Measurements from ENCODE around the gene KLHDC7B. TPM values are rescaled to one million over a fixed set of nuclear protein-coding genes. Genes with fewer than 3 reads are reported as not detected.

Gene KLHDC7B
- total RNA-seq, 1 donor from 2014 or later, result 0.20 TPM

DNA sequence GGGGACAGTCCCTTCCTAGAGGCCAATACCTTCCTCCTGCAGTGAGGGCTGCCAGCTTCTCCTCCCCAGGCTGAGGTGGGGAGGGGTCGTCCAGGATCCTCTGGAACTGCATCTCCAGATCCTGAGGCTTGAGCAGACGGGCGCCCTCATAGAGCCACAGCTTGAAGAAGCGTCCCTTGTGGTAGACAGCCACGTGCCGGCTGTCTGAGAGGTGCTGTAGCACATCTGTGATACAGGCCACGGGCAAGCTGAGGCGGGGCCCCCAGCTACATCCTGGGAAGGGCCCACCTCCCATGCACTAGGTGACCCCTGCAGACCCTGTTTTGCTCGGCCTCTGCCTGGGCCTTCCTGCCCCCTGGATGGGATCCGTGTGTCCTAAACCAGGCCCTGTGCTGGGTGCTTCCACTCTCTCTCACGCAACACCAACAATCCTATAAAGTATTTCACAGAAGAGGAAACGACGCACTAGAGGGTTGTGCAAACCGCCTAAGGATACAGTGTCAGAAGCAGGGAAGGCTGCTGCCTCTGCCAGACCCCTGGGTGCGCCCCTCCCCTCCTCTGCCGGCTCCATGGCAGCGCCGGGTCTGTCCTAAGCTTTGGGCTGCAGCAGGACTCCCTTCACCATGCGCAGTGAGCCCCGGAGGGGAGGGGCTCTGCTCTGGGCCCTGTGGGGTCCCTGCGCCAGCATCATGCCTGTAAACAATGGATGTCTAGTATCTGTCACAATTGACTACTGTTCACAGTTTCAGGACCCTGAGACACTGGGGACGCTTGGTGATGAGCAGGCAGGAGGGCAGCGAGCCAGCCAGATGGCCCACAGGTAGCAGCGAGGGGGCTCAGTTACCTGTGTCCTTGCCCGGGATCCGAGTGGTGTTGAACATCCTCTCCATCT lies 28.0 kb downstream of the KLHDC7B start:
- no peak for ATAC-seq

GRCh38 chr22:50574383-50574755 lies 28.7 kb downstream of the KLHDC7B start:
- ATAC-seq, result no peak

GRCh38 chr22:50575426-50575941 lies 29.8 kb downstream of the KLHDC7B start:
- no peak for ATAC-seq

GRCh38 chr22:50576070-50576469 lies 30.4 kb downstream of the KLHDC7B start:
- no peak for ATAC-seq

- no peak for ATAC-seq
Observed at GRCh38 chr22:50576806-50577696, 31.4 kb downstream of the KLHDC7B start.

GRCh38 chr22:50577697-50577986 lies 31.9 kb downstream of the KLHDC7B start:
- no peak for ATAC-seq

- no peak for ATAC-seq
Observed at GRCh38 chr22:50577987-50578775, 32.5 kb downstream of the KLHDC7B start, which contains the start of gene CPT1B. Gene CPT1B (minus strand): TSS chr22:50578427. CDS start chr22:50577915, 512 bp downstream.

DNA sequence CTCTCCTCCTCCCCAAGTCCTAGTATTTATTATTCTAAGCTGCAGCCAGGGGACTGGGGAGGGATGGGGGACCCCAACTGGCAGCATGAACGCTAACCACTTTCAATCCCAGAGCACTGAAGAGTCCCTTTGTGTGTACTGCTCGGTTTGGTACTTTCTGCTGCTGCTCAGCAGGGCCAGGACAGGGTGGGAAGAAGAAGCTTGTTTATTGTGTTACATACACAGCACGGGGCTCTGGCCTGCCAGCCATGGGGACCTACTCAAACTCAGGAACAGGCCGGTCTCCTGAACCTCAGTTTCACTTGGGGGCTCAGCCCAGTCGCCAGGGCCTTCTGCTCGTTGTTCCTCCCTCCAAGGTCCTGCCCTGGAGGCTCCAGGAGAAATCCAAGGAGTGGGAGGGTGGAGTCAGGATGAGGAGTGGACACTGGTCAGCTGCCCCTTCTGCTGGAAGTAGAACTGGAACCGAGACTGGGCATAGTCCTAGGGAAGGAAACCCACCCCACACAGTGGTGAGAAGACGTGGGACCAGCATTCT lies 33.1 kb downstream of the KLHDC7B start:
- ATAC-seq, result no peak

DNA sequence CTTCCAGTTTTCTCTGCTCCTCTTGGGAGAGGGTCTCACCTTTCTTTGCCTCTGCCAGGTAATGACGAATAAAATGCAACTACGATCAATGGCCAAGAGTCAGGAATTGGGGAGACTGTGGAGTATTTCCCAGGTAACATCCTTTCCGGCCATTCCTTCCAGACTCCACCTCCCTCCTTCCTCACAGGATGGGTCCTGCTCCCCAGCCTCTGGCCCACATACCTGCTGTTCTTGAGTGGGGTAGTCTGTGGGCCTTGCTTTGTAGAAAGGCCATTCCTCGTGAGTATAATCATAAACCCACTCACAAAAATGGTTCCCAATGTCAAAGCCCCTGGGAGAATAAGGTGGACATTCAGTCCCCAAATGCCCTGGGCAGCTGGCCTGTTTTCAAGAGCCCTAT lies 34.1 kb downstream of the KLHDC7B start:
- no peak for ATAC-seq

DNA sequence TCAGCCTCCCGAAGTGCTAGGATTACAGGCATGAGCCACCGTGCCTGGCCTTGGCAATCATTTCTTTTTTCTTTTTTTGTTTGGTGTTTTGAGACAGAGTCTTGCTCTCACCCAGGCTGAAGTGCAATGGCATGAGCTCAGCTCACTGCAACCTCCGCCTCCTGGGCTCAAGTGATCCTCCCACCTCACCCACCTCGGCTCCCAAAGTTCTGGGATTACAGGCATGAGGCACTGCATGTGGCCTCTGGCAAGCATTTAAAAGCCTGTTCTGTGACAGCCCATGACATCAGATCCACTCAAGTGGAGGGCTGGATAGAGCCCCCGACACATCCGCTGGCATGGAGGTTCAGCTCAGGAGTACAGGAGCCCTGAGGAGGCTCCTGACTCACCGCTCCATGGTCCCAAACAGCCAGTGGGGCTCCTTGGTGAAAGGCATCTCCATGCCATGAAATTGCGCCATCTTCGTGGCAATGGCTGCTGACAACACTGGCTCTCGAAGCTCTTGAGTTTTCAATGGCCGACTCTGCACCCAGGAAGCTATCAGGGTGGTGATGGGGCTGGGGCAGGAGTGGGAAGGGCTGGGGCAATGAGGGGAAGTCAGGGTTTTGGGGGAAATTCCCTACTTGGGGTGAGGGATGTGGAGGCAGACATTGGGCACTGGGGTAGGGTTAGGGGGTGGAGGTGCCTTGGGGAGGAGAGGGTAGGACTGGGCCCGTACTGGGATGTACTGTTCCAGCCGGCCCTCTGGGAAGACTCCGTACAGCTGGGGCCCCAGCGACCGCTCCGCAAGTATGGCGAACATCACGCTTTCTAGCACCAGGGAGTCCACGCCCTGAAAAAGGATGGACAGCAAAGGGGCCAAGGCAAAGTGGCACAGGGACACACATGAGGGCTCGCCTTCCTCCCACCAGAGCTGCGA lies 35.6 kb downstream of the KLHDC7B start:
- ATAC-seq, result no peak

- peak; percentile 0 for ATAC-seq
Observed at GRCh38 chr22:50581950-50582492, 36.3 kb downstream of the KLHDC7B start.

DNA sequence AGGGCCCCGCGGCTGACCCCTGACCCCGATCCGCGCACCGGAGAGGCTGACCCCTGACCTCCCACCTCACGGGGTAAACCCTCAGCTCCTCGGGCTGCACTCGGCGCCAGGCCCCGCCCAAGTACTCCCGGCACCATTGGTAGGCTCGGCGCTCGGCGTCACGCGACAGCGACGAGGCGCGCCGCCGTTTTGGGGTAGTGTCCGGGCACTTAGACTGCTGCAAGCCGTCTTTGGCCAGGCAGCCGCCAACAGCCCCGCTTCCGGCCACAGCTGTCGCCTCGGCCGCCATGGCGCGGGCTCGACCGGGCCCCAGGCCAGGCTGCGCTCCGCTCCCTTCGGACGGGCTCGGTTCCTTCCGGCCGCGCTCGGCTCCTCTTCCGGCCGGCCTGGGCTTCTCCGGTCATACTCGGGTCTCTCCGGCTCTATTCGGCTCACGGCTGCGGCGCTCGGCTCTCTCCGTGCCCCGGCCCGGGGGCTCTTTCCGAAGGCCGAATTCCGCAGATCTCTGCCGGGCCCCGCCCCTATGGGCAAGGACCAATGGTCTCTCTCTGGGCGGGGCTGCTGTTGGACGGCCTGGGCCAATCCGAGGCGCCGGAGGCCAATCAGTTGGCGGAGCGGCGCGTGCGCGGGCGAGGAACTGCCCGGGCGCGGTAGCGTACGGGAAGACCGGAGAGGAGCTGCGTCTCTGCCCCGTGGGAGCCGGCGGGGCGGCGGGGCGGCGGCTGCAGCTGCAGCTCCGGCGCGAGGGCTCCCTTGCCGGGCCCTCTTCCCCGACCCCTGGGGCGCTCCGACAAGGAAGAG lies 37.0 kb downstream of the KLHDC7B start, which contains the start of gene CHKB:
Gene CHKB, minus strand, starts transcription at position 357 of the 801 bp plus-strand sequence. Its CDS starts 68 bp downstream, at position 289.
- peak; percentile 98 for ATAC-seq

GRCh38 chr22:50583294-50583861 lies 37.7 kb downstream of the KLHDC7B start:
- peak; percentile 48 for ATAC-seq

- ATAC-seq, result no peak
Observed at GRCh38 chr22:50584106-50585096, 38.7 kb downstream of the KLHDC7B start.

- no peak for ATAC-seq
Observed at GRCh38 chr22:50585238-50585637, 39.5 kb downstream of the KLHDC7B start.

GRCh38 chr22:50585781-50586180 lies 40.1 kb downstream of the KLHDC7B start:
- ATAC-seq, result no peak

DNA sequence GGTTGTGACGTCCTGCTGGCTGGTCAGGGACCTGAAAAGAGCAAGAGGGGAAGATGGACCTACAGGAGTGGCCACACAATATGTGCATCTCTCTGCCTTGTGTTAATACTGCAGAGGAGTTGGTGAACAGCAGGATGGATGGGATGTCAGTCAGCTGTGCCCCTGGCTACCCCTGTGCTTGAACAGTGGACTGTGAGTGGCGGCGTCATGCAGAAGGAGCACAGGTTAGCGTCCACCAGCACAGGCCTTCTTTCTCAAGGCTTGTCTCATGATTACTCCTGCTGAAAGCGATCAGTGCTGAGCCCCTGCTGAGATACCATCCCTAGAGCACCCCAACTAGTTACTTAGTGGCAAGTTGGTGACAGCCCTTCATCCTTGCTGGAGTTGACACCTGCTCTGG lies 40.7 kb downstream of the KLHDC7B start:
- no peak for ATAC-seq

- ATAC-seq, result no peak
Observed at GRCh38 chr22:50587407-50587806, 41.7 kb downstream of the KLHDC7B start.

All from esophagus mucosa (tissue), 1 donor.